Measurements from ENCODE around the gene ZC3H12D.

DNA sequence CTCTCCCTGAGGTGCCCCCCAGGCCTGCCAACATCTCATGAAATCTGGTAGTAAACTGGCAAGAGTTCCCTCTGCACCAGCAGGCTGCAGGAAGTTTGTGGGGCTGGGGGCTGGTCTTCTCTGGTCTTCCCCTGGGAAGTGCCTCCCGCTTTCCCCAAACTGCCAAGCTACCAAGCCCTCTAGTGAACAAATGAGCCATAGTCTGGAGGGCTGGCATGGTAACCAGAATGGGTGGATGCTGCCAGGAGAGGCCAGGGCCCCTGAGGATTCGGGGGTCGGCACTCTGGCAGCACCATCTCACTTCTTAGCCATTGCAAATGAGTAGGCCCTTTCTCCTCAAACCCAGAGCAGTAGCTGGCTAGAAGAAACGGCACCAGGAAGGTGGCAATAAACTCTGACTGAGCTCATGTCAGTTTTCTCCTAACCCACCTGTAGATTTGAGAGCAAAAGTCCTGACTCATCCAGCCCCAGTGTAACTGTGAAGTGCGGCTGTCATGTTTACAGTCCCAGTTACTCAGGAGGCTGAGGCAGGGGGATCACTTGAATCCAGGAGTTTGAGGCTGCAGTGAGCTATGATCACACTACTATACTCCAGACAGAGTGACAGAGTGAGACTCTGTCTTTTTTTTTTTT, 35.9 kb downstream of the ZC3H12D start:
- TF ChIP-seq EZH2 (IDR thresholded peaks at IDR 0.05), result no peak
- TF ChIP-seq POLR2AphosphoS5 (IDR thresholded peaks at IDR 0.05; ENCODE audit: borderline replicate concordance, low read depth, low read length), result no peak
- TF ChIP-seq FOXP2 (optimal IDR thresholded peaks at IDR 0.05; ENCODE audit: control extremely low read depth, extremely low read length, insufficient read depth), result no peak
